Measurements from ENCODE around the gene OLIG3.

- TF ChIP-seq CTCF (conservative IDR thresholded peaks at IDR 0.05) (no peak), ZFX (IDR thresholded peaks at IDR 0.05) (no peak)
Observed at GRCh38 chr6:137471986-137472385, 22.2 kb downstream of the OLIG3 start.
